GM20000 (cell line): ENCODE measurements around the gene DHRSX.

Experiments
- DNase-seq: peaks from one replicate; pipeline ENCODE4 v3.0.0; 2012; ENCODE audit warnings: low spot score
- TF ChIP-seq, protein P1 (sequence below): IDR thresholded peaks from 2 replicates; pipeline ENCODE4 v1.5.1; 2012; ENCODE audit warnings: mild to moderate bottlenecking, control low read depth; ENCODE audit errors: extremely low read depth, missing control alignments

The DHRSX gene

GRCh38 chrX:2501559-2502102, 855 bp upstream of the DHRSX start:
- DNase-seq: peak; percentile 35
- TF ChIP-seq, protein P1, sequence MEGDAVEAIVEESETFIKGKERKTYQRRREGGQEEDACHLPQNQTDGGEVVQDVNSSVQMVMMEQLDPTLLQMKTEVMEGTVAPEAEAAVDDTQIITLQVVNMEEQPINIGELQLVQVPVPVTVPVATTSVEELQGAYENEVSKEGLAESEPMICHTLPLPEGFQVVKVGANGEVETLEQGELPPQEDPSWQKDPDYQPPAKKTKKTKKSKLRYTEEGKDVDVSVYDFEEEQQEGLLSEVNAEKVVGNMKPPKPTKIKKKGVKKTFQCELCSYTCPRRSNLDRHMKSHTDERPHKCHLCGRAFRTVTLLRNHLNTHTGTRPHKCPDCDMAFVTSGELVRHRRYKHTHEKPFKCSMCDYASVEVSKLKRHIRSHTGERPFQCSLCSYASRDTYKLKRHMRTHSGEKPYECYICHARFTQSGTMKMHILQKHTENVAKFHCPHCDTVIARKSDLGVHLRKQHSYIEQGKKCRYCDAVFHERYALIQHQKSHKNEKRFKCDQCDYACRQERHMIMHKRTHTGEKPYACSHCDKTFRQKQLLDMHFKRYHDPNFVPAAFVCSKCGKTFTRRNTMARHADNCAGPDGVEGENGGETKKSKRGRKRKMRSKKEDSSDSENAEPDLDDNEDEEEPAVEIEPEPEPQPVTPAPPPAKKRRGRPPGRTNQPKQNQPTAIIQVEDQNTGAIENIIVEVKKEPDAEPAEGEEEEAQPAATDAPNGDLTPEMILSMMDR: no peak

GRCh38 chrX:2500091-2500802, 529 bp downstream of the DHRSX start:
- TF ChIP-seq, protein P1: peak; percentile 9
- DNase-seq: peak; percentile 72

- DNase-seq: no peak
- TF ChIP-seq, protein P1: no peak
Measured at GRCh38 chrX:2499507-2499906, 1.3 kb downstream of the DHRSX start.

DNA sequence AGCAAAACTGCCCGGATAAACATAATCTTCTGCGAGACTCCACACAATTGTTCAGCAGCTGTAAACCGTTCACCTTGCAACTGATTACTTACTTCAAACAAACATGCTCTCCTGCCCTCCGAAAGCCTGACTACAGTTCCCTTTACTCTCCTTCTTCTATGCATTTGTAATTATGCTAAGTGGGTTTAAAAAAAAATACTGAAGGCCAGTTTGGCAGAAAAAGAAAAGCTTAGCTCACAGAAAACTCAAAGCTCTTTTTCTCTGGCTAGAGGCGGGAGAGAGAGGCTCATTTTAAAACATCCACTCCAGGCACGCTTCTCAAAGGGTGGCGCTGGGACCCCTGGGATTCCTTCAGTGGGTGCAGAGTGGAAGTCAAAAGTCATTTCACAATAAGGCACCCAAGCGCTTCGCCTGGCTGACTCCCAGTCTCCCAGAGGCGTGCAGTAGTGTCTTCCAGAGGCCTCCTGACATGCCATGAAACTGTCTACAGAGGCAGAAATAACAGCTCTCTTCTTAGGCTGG, 1.9 kb downstream of the DHRSX start:
- peak; percentile 24 for DNase-seq
- TF ChIP-seq, protein P1: no peak

DNA sequence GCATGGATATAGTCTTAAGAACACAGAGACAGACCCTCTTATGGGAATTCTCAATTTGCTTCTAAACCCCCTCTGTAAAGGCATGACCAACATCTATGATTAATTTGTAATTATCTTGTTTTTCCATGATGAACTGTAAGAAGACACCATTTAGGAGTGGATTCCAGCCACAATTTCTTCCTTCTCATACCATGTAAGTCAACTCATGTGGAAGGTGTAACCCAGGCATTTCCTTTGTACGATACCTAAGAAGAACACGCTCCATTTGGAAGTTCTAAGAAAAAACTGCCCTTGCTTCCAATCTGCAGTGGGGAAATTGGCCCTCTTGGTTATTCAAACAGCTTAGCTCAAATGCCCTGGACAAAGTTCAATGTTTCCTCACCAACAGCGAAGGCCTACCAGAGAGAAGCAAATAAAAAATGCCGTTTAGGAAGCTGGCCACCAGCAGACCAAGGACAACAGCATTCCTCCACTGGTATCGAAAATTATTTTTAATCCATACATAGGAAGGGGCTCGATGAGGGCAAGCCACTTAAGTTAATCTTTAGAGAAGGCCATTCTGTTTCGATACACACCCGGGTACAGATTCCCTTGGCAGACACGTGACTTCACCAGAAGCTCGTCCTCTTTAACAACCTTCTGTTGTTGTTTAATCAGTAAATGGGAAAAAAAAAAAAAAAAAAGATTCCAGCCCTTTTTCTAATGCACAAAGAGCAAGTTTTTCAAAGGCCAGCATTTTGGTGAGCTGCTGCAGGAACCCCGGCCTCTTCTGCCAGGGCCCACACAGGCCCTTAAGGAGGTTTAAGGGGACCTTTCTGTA, 2.6 kb downstream of the DHRSX start:
- peak; percentile 11 for DNase-seq
- TF ChIP-seq, protein P1: no peak

DNA sequence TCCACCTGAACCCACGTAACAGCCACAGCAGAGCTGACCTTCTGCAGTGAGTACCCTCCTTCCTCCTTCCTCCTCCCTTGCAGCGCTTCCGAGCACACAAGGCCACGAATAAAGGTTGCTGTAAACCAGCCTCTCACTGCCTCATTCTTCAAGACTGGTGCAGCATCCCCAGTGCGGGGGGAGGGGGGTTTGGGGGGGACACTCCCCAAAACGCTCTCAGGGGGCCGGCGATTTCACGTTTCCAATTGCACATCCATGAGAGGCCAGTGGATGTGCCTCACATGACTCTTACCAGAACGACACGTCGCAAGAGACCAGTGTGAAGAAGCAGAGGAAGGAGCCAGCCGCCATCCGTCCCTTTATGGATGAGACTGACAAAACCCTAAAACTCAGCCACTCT, 5.2 kb downstream of the DHRSX start:
- TF ChIP-seq, protein P1: no peak
- DNase-seq: no peak
